IPS DF 6.9 (cell line): ENCODE results near the gene LONP2.

Source experiments
- DNase-seq: peaks from one replicate; pipeline ENCODE4 v3.0.0-alpha.2; 2013; ENCODE audit warnings: low read depth, low spot score
- H3K27ac ChIP-seq: one replicate; pipeline ENCODE4 v1.5.1; 2013; ENCODE audit warnings: low read length, control low read depth
- H3K27me3 ChIP-seq: 2 replicates; pipeline ENCODE4 v1.6.1; 2013; ENCODE audit warnings: mild to moderate bottlenecking, low read length; ENCODE audit not compliant: control insufficient read depth, insufficient read depth
- H3K36me3 ChIP-seq: 2 replicates; pipeline ENCODE4 v1.6.1; 2013; ENCODE audit warnings: low read length; ENCODE audit not compliant: control insufficient read depth, insufficient read depth
- H3K4me1 ChIP-seq: 2 replicates; pipeline ENCODE4 v1.6.1; 2013; ENCODE audit warnings: low read length; ENCODE audit not compliant: control insufficient read depth, insufficient read depth
- H3K4me3 ChIP-seq: 2 replicates; pipeline ENCODE4 v1.5.1; 2013; ENCODE audit warnings: mild to moderate bottlenecking, low read length
- H3K9me3 ChIP-seq: 2 replicates; pipeline ENCODE4 v1.6.1; 2013; ENCODE audit warnings: low read length, inconsistent platforms; ENCODE audit not compliant: control insufficient read depth, insufficient read depth
- WGBS: extraction: QIAGEN DNeasy Blood & Tissue Kit; methylation state at CpG from one replicate; pipeline ENCODE4 v1.1.7; 2013; ENCODE audit warnings: mixed read lengths, missing lambda C conversion rate; ENCODE audit not compliant: insufficient read length, insufficient coverage; 5-methylcytosine and 5-hydroxymethylcytosine counted together

Gene LONP2, protein sequence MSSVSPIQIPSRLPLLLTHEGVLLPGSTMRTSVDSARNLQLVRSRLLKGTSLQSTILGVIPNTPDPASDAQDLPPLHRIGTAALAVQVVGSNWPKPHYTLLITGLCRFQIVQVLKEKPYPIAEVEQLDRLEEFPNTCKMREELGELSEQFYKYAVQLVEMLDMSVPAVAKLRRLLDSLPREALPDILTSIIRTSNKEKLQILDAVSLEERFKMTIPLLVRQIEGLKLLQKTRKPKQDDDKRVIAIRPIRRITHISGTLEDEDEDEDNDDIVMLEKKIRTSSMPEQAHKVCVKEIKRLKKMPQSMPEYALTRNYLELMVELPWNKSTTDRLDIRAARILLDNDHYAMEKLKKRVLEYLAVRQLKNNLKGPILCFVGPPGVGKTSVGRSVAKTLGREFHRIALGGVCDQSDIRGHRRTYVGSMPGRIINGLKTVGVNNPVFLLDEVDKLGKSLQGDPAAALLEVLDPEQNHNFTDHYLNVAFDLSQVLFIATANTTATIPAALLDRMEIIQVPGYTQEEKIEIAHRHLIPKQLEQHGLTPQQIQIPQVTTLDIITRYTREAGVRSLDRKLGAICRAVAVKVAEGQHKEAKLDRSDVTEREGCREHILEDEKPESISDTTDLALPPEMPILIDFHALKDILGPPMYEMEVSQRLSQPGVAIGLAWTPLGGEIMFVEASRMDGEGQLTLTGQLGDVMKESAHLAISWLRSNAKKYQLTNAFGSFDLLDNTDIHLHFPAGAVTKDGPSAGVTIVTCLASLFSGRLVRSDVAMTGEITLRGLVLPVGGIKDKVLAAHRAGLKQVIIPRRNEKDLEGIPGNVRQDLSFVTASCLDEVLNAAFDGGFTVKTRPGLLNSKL

DNA sequence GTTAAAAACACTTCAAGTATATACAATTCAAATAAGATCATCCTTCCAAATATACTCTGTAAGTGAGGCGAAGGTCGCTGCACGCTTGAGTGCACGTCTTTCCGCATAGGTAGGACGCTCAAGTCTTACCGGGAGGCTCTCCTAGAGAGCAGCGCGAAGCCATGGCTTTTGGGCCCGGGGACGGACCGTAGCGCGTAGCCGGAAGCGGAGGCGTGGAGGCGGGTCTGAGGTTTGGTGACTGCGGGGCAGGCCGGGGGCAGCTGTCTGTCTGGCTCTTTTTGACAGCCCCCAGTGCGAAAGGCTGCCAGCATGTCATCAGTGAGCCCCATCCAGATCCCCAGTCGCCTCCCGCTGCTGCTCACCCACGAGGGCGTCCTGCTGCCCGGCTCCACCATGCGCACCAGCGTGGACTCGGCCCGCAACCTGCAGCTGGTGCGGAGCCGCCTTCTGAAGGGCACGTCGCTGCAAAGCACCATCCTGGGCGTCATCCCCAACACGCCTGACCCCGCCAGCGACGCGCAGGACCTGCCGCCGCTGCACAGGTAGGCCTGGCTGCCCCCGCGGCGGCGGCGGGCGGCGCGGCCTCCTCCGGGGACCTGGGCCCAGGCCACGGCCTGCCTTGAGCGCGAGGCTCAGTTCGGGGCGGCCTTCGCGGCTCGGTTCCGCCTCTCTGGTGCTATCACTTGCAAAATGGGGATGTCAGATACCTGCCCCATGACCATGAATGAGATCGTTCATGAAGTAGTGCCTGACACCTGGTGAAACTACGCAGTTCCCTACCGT, at the start of gene LONP2:
LONP2 (plus strand) TSS at position 221 of the 783 bp plus-strand sequence; CDS start at position 310, 89 bp downstream.
- peak within 1 kb of the TSS; percentile 84 for H3K4me3 ChIP-seq
- H3K9me3 ChIP-seq = no peaks in the 10 kb centered on the region
- WGBS = no CpG with 5 or more reads among the region's 63 CpGs
- H3K27ac ChIP-seq = no peak within 1 kb of the TSS
- peak; percentile 76 for DNase-seq
- H3K36me3 ChIP-seq = no peaks in the 10 kb centered on the region
- H3K27me3 ChIP-seq = no peaks in the 10 kb centered on the region
- H3K4me1 ChIP-seq = no peaks in the 10 kb centered on the region

DNA sequence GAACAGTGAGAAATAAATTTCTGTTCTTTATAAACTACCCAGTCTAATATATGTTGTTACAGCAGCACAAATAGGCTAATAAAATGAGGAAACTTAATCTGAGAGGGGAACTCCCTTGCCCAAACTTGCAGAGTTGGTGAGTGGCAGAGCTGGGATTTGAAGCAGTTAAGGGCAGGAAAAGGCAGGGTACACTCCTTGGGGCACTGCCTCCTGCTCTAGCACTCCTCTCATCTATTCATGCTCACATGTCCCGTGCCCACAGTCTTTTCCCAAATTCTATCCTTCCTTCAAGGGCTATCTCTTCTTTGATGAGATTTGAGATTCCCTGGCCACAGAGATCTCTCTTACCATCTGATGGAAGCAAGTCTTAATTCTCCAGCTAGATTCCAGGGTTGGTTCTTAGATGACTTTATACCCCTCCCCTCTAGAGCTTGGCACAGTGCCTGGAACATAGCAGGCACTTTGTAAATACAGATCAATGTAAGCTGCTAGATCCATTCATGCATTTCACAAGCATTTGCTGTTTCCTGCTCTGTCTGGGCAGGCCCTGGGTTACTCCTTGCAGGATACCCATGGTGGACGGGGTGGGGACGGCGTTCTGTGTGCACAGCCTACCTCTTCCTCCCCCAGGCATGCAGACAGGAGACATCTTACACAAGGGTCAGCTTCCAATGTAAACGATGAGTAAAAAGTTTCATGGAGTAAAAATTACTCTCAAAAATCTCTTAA, 49.1 kb upstream of the LONP2 start:
- no CpG with 5 or more reads among the region's 5 CpGs for WGBS
- Histone ChIP-seq H3K27me3 (no peaks in the 10 kb centered on the region), H3K9me3 (no peaks in the 10 kb centered on the region), H3K4me3 (no peak overlapping the region), H3K27ac (no peak overlapping the region), H3K36me3 (no peaks in the 10 kb centered on the region), H3K4me1 (no peaks in the 10 kb centered on the region)
- DNase-seq = no peak

DNA sequence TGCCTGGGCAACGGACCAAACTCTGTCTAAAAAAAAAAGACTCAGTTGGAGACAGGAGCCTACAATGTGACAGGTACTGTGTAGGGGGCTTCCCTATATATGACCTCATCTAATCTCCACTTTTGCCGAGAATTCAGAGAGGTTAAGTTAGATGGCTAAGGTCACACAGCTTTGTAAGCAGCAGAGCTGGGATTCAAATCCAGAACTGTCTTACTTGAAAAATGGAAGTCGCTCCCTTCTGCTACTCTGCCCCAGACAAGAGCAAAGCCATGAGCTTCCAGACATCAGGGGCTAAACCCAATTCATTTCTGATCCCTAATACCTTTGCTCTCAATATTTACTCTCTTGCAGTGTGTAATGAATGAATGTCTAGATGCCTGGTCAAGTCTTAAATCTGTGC, 46.8 kb upstream of the LONP2 start:
- Histone ChIP-seq H3K27ac (no peak overlapping the region), H3K9me3 (no peaks in the 10 kb centered on the region), H3K27me3 (no peaks in the 10 kb centered on the region), H3K4me3 (no peak overlapping the region), H3K36me3 (0 out of 2 replicates have a peak, but pooled peaks cover 3% of the 10 kb centered on the region), H3K4me1 (0 out of 2 replicates have a peak, but pooled peaks cover 1% of the 10 kb centered on the region)
- no CpG with 5 or more reads among the region's 3 CpGs for WGBS
- DNase-seq = no peak

DNA sequence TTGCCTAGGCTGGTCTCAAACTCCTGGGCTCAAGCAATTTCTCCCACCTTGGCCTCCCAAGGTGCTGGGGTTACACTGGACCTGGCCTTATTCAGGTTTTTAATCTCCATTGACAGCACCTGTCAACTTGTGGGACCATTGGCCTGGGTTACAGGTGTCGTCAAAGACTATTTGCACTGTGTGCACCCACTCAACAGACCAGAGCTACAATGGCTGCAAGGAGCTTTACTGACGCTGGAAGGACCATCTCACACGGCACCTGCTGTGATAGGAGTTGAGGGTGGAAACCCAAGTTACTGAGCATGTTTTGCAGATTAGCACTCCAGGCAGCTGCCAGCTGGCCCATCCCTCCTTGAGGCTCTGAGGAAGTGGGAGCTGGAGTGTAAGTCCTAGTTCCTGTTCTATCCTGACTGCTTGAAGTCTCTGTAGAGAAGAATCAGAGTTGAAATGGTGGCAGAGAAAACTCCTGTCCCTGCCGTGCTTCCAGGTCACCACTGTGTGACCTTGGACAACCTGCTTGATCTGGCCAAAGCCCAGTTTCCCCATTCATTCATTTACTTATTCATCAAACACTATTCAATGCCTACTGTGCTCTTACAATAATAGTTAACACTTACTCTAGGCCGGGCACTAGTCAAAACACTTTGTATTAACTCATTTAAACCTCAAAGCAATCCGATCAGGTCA, 42.4 kb upstream of the LONP2 start:
- no CpG with 5 or more reads among the region's 6 CpGs for WGBS
- H3K36me3 ChIP-seq = 0 out of 2 replicates have a peak, but pooled peaks cover 3% of the 10 kb centered on the region
- no peak overlapping the region for H3K27ac ChIP-seq
- no peaks in the 10 kb centered on the region for H3K27me3 ChIP-seq
- no peaks in the 10 kb centered on the region for H3K9me3 ChIP-seq
- peaks cover 1% of the 10 kb centered on the region; the same call in 1 of the 2 replicates for H3K4me1 ChIP-seq
- no peak for DNase-seq
- H3K4me3 ChIP-seq = no peak overlapping the region

DNA sequence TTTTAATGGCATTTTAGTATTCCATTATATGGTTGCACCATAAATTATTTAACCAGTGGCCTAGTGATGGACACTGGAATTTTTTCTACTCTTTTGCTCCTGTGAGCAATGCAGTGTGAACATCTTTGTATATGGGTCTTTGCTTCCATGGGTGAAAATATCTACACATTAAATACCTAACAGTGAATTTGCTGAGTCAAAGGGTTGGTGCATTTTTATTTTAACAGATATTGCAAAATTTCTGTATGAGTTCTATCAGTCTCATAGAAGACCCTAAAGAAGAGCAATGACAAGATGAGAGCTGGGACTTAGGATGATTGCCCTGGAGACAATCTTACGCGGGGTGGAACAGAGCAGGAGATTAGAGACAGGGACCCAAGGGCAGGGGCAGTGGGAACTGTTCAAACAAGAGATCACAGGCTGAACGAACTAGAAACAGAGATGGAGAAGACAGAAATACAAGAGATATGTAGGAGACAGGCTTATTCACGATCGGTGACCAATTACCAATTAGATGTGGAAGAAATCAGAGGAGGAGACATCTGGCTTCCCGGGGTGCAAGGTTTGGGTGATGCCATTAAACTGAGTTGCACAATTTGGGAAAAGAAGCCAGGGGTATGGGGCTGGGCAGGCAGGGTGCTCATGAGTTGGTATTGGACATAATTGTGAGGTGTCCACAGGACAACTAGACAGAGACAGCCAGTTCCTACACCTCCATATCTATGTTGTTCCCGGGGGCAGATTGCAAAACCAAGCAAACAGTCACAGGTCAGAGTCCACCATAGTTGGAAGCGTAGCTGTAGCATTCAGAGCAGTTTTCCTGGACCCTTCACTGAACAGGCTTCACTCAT, 39.9 kb upstream of the LONP2 start:
- Histone ChIP-seq H3K9me3 (no peaks in the 10 kb centered on the region), H3K4me1 (peaks cover 1% of the 10 kb centered on the region; the same call in 1 of the 2 replicates), H3K36me3 (0 out of 2 replicates have a peak, but pooled peaks cover 3% of the 10 kb centered on the region), H3K4me3 (no peak overlapping the region), H3K27ac (no peak overlapping the region), H3K27me3 (no peaks in the 10 kb centered on the region)
- no CpG with 5 or more reads among the region's 8 CpGs for WGBS
- no peak for DNase-seq

DNA sequence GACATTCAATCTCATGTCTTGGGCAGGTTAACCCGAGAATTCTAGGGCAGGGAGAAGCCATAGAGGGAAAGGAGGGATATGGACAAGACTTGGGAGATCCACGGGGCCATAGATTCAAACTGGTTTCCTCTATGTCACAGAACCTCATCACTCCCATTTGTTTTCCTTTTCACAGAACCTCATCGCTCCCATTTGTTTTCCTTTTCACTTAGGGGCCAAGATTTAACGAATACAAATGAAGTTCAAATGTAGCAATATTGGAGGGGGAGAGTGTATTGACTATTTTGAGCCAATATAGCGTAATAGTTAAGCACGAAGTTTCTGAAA, 39.3 kb upstream of the LONP2 start:
- no peak for DNase-seq
- Histone ChIP-seq H3K27me3 (no peaks in the 10 kb centered on the region), H3K27ac (no peak overlapping the region), H3K9me3 (no peaks in the 10 kb centered on the region), H3K36me3 (0 out of 2 replicates have a peak, but pooled peaks cover 3% of the 10 kb centered on the region), H3K4me3 (no peak overlapping the region), H3K4me1 (peaks cover 1% of the 10 kb centered on the region; the same call in 1 of the 2 replicates)
- no CpG with 5 or more reads among the region's 6 CpGs for WGBS

DNA sequence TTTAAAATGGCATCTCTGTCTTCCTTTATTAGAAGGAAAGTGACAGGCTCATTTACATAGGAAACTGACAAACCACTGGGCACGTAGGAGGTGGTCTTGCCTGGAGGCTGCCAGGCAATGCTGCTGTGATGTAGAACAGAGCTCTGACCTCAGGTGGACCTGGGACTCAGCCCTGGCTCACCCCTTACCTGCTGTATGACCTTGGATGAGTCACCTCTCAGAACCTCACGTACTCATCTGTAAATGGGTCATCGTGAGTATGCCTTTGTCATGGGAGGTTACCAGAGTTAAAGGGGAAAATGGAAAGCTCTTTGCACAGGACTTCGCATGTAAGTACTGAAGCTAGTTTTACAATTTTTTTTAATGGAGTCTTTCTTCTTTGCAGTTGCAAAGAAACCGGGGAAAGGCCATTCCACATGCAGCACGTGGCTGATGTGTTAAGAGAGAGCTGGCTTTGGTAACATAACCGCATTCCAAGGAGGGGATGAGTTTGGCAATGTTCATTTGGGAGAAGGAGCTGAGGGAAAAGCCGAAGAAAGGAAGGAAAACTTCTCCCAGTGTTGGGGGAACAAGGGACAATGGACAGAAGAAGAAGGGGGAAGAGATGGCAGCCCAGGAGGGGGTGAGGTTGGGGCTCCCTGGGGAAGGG, 37.4 kb upstream of the LONP2 start:
- Histone ChIP-seq H3K4me3 (no peak overlapping the region), H3K27me3 (no peaks in the 10 kb centered on the region), H3K27ac (no peak overlapping the region), H3K9me3 (no peaks in the 10 kb centered on the region), H3K36me3 (0 out of 2 replicates have a peak, but pooled peaks cover under 1% of the 10 kb centered on the region), H3K4me1 (no peaks in the 10 kb centered on the region; the same call in 1 of the 2 replicates)
- WGBS = no CpG with 5 or more reads among the region's 8 CpGs
- DNase-seq = no peak

DNA sequence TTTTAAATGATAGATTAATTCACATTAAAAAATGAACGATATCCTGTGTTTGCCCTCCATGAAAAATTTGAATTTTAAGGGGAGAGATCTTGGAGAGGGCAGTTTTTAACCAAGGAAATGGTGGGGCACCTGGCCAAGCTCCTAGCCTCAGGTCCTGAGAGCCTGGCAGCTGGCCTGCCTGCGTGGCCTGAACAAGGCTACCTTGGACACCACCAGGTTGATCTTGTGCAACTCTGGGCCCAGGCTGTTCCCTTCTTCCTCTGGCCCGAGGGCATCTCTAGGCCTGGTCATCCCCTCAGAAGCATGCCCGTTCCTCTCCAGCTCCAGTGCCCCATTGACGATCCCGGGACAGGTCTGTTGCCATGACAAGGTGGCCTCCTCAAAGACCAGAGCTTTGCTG, 33.4 kb upstream of the LONP2 start:
- no peaks in the 10 kb centered on the region; the same call in 1 of the 2 replicates for H3K4me1 ChIP-seq
- no peaks in the 10 kb centered on the region for H3K36me3 ChIP-seq
- no peak overlapping the region for H3K27ac ChIP-seq
- no peak for DNase-seq
- WGBS = no CpG with 5 or more reads among the region's 6 CpGs
- H3K4me3 ChIP-seq = no peak overlapping the region
- no peaks in the 10 kb centered on the region for H3K9me3 ChIP-seq
- no peaks in the 10 kb centered on the region for H3K27me3 ChIP-seq
